C4-2B (cell line): ENCODE measurements around the gene ZNF174.

Experiments
- CTCF ChIP-seq: fragments of 450-650 bp; conservative IDR thresholded peaks from 2 replicates; pipeline ENCODE4 v1.5.1; 2017; ENCODE audit warnings: mild to moderate bottlenecking
- ZFX ChIP-seq: fragments of 450-650 bp; IDR thresholded peaks from 2 replicates; pipeline ENCODE4 v1.6.1; 2017

GRCh38 chr16:3439637-3440036 is 38.6 kb downstream of the ZNF174 start:
- no peak for TF ChIP-seq CTCF
- TF ChIP-seq ZFX = no peak
